Kidney epithelial cell (primary cell): ENCODE data around the gene SPACA4. TPM values are rescaled to one million over a fixed set of nuclear protein-coding genes. Genes with fewer than 3 reads are reported as not detected.

Experiments used
- DNase-seq: peaks from one replicate; pipeline ENCODE4 v3.0.0-alpha.2; 2010; ENCODE audit warnings: low read depth
- H3K27me3 ChIP-seq: 2 replicates; pipeline ENCODE4 v1.6.0; 2011; ENCODE audit warnings: low read length; ENCODE audit not compliant: control insufficient read depth, insufficient read depth
- H3K36me3 ChIP-seq: 2 replicates; pipeline ENCODE4 v1.5.1; 2011; ENCODE audit warnings: low read length; ENCODE audit not compliant: control insufficient read depth, insufficient read depth
- H3K4me3 ChIP-seq: 2 replicates; pipeline ENCODE4 v1.5.1; 2011; ENCODE audit warnings: low read depth, mild to moderate bottlenecking, control low read depth, low read length
- CTCF ChIP-seq: IDR thresholded peaks from 2 replicates; pipeline ENCODE4 v1.5.1; 2011; ENCODE audit warnings: mild to moderate bottlenecking, moderate library complexity, low read length, control low read depth, inconsistent platforms; ENCODE audit not compliant: insufficient read depth, poor library complexity, severe bottlenecking
- total RNA-seq: library from RNA; depleted of rRNA; stranded (reverse); fragments of >200 nt; gene quantifications from 2 replicates; pipeline ENCODE4 v1.2.3, GENCODE V29; 2015

The SPACA4 gene
- total RNA-seq, 1 donor from 2014 or later, result not detected

- H3K4me3 ChIP-seq, result no peak overlapping the region
- H3K36me3 ChIP-seq, result no peaks in the 10 kb centered on the region
- TF ChIP-seq CTCF, result no peak
- H3K27me3 ChIP-seq, result peaks cover 11% of the 10 kb centered on the region
- no peak for DNase-seq
These were observed 7.4 kb upstream of the SPACA4 start for GRCh38 chr19:48598996-48599700.

- Histone ChIP-seq H3K27me3 (peaks cover 11% of the 10 kb centered on the region), H3K36me3 (no peaks in the 10 kb centered on the region), H3K4me3 (no peak overlapping the region)
- no peak for TF ChIP-seq CTCF
- DNase-seq, result no peak
These were observed 5.7 kb upstream of the SPACA4 start for GRCh38 chr19:48600679-48601417.

- Histone ChIP-seq H3K27me3 (peaks cover 10% of the 10 kb centered on the region), H3K36me3 (no peaks in the 10 kb centered on the region), H3K4me3 (no peak overlapping the region)
- TF ChIP-seq CTCF, result no peak
- no peak for DNase-seq
These were observed 3.5 kb upstream of the SPACA4 start for GRCh38 chr19:48603001-48603400.

- DNase-seq, result no peak
- H3K36me3 ChIP-seq, result no peaks in the 10 kb centered on the region
- H3K27me3 ChIP-seq, result peaks cover 8% of the 10 kb centered on the region
- TF ChIP-seq CTCF, result no peak
- H3K4me3 ChIP-seq, result no peak overlapping the region
These were observed 3.1 kb upstream of the SPACA4 start for GRCh38 chr19:48603449-48603848.

GRCh38 chr19:48603850-48604249 lies 2.7 kb upstream of the SPACA4 start:
- TF ChIP-seq CTCF, result no peak
- no peak overlapping the region for H3K4me3 ChIP-seq
- no peak for DNase-seq

More at GRCh38 chr19:48603850-48604249, 2.7 kb upstream of the SPACA4 start:
- H3K27me3 ChIP-seq, result peaks cover 7% of the 10 kb centered on the region
- no peaks in the 10 kb centered on the region for H3K36me3 ChIP-seq
